Hematopoietic multipotent progenitor cell treated with erythropoietin and hydrocortisone succinate and interleukin-3 and kit ligand, for 6 days (in vitro differentiated cells): ENCODE measurements around the gene HEXIM1.
A peak's percentile ranks its signal among the peaks of the same experiment; 100 is the strongest.

ENCODE experiments used
- DNase-seq: peaks from one replicate; pipeline ENCODE4 v3.0.0-alpha.2; 2015

Gene HEXIM1

GRCh38 chr17:45130681-45131615, 17.3 kb upstream of the HEXIM1 start:
- DNase-seq, result peak; percentile 21

- peak; percentile 44 for DNase-seq
Measured at GRCh38 chr17:45131616-45132319, 16.5 kb upstream of the HEXIM1 start.

GRCh38 chr17:45132320-45132571, 16.0 kb upstream of the HEXIM1 start, which contains the start of gene PLCD3:
Gene PLCD3, minus strand, starts transcription at chr17:45132515. Its CDS starts 105 bp downstream, at chr17:45132410.
- DNase-seq, result no peak

GRCh38 chr17:45132572-45133463, 15.5 kb upstream of the HEXIM1 start:
- peak; percentile 88 for DNase-seq

GRCh38 chr17:45135192-45135977, 12.9 kb upstream of the HEXIM1 start, which contains the start of gene ACBD4:
Gene ACBD4, plus strand, starts transcription at chr17:45135687. Its CDS starts 458 bp downstream, at chr17:45136145.
- DNase-seq, result peak; percentile 99

- peak; percentile 31 for DNase-seq
Measured at GRCh38 chr17:45135978-45136791, 12.1 kb upstream of the HEXIM1 start.

- no peak for DNase-seq
Measured at GRCh38 chr17:45136846-45137560, 11.3 kb upstream of the HEXIM1 start.

GRCh38 chr17:45137561-45138305, 10.5 kb upstream of the HEXIM1 start:
- DNase-seq, result no peak

GRCh38 chr17:45138911-45139532, 9.3 kb upstream of the HEXIM1 start:
- DNase-seq, result no peak

GRCh38 chr17:45139533-45139920, 8.7 kb upstream of the HEXIM1 start:
- DNase-seq, result no peak

GRCh38 chr17:45143094-45143670, 5.1 kb upstream of the HEXIM1 start:
- no peak for DNase-seq

- DNase-seq, result peak; percentile 52
Measured at GRCh38 chr17:45143767-45144198, 4.5 kb upstream of the HEXIM1 start.

GRCh38 chr17:45144199-45145034, 3.9 kb upstream of the HEXIM1 start:
- peak; percentile 79 for DNase-seq

GRCh38 chr17:45145035-45145389, 3.3 kb upstream of the HEXIM1 start:
- DNase-seq, result peak; percentile 28

- no peak for DNase-seq
Measured at GRCh38 chr17:45146166-45146565, 2.1 kb upstream of the HEXIM1 start.

GRCh38 chr17:45146592-45146889, 1.7 kb upstream of the HEXIM1 start:
- DNase-seq, result no peak

- DNase-seq, result peak; percentile 90
Measured at GRCh38 chr17:45146890-45147580, 1.2 kb upstream of the HEXIM1 start.
